Stimulated activated CD4-positive, alpha-beta T cell treated with anti-CD3 and anti-CD28 coated beads, Interleukin-15, amount 100 ng/mL, for 24 hours (primary cell): Measurements from ENCODE around the gene ST6GALNAC6.

Source experiments
- DNase-seq: peaks from one replicate; pipeline ENCODE4 v3.0.0-alpha.2; 2020

Gene ST6GALNAC6

DNA sequence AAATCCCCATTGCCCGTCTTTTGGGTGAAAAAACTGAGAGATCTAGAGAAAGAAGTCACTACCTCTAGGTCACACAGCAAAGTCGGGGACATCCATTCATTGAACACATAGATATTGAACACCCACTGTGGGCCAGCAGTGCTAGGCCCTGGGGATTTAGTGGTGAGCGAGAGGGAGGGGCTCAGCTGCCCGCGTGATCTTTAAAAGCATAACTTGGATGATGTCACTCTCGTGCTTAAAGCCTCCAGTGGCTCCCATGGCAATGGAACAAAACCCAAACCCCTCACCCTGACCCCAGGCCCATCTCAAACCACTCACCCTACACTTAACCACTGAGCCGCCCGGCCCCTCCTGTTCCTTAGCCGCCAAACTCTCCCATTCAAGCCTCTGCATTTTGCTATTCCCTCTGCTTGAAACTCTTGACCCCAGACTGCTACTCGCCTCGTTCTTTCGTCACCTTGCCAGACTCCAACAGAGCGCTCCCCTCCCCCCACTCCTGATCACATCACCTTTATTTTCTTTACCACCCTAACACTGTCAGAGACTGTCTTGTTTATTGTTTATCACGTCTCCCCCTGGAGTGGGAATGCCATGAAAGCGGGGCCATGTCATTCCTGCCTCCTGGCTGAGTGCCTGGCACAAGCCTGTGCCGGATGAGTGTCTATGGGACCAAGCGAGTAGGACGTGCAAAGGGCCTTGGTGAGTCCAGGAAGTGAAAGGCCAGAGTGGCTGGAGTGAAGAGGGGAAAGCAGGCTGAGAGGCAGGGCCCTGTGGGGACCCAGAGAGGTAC is 31.9 kb upstream of the ST6GALNAC6 start:
- DNase-seq: peak; percentile 51

DNA sequence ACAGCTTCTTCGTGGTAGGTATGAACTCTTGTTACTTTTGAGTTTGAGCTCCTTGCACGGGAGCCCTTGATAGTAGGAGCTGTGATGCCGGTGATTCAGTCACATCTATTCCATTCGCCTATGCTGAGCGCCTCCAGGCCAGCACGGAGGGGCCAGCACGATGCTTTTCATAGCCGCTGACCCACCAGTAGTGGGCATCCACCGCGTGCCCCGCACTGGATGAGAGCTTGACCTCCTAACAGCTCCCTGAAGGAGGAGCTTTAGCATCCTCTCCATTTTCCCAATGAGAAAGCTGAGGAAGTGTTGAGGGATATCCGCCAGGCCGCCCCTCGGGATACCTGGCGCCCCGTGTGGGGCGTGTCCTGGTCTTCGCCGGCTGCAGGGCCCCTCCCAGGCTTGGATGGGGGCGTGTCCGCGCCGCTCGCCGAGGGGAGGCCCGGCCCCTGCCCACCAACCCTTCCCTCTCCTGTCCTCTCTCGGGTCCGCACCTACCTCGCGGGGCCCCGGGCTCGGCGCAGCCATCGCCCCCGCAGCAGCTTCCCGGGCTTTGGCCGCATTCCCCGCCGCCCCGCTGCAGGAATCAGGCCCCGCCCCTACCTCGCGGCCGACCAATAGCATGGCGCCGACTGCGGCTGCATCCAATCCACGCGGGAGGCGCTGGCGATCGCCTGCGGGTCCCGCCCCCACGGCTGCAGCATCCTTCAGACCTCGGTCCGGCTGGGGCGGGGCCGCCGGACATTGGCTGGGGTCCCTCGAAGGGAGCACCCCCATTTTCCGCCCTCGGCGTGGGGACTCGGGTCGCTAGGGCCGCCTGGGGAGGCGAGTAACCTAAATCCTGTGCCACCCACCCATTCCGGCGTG is 31.1 kb upstream of the ST6GALNAC6 start, which contains the start of gene PIP5KL1:
Gene PIP5KL1, minus strand, starts transcription at position 547 of the 861 bp plus-strand sequence. Its CDS starts 25 bp downstream, at position 522.
- peak; percentile 84 for DNase-seq

DNA sequence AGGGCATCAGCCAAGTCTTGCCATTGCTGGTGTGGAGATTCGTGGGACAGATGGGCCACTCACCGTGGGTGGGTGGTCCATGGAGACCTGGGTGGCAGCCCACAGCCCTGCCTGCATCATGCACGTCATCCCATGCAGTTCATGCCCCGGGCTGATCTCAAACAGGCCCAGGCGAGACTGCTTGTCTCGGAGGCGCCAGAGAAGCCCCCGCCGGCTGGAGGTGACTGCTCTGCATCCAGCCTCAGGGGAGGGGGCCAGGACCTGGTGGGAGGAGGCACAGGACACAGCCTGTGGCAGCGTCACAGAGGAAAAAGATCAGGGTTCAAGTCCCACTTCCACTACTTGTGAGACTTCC is 30.2 kb upstream of the ST6GALNAC6 start:
- no peak for DNase-seq

DNA sequence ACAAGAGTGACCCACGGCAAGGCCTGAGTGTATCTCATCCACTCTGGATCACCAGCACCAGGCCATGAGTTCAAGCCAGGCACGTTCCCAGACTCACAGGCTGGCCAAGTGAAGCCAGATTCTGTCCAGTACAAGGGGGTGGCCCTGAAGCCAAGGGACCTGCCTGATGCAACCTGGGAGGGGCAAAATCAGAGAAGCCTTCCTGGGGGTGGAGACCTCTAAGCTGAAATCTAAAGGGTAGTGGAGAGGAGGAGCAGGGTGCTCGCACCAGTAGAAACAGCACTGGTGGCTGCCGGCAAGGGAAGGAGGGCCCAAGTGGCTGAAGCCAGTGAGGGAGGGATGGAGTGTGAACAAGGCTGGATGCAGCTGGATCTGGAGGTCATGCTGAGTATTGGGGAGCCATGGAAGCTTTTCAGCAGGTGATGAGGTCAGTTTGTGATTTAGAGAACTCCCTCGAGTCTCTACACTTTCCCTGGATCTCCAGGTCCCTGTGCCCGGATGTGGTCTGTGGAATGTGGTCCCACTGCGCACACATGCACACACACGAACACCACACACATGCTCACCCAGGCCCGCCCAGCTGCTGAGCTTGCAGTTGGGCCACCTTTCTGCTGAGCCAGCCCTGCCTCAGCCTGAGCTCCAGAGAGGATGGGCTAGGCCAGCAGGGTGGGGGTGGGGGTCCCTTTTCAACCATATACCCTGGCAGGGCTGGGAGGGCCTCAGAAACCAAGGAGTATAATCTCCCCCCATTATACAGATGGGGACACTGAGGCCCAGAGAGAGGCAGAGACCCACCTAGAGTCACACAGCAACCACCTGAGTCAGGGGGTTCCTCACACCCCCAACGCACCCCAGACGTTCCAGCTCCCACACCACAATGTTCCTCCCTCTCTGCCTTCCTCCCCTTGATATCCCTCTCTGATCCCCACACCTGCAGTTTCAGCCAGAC is 29.5 kb upstream of the ST6GALNAC6 start:
- no peak for DNase-seq

DNA sequence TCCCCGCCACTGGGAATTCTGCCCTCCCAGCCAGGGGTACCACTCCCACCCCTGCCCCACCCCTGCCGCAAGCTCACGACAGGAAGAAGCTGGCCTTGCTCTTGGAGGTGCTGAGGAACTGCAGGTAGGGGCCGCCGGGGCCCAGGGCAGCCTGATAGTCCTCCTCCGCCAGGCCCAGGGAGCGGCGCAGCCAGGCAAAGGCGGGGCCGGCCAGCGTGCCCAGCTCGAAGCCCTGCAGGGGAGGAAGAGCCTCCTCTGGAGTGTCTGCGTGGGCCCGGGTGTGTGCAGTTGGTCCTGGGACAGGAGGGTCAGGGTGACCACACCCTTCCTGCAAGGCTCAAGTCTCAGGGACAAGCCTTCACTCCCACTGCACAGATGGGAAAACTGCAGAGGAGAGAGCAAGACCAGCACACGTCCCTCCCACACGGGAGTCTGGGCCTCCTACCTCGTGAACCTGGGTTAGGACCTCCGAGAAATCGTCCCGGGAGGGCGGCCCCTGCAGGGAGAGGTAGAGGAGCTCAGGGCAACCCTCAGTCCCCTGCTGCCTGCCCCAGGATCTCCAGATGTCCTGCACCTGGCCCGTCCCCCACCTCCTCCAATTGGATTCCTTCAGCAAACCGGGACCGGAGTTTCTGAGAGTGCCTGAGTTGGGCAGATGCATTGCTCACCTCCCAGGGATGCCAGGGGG is 28.7 kb upstream of the ST6GALNAC6 start:
- DNase-seq: no peak

DNA sequence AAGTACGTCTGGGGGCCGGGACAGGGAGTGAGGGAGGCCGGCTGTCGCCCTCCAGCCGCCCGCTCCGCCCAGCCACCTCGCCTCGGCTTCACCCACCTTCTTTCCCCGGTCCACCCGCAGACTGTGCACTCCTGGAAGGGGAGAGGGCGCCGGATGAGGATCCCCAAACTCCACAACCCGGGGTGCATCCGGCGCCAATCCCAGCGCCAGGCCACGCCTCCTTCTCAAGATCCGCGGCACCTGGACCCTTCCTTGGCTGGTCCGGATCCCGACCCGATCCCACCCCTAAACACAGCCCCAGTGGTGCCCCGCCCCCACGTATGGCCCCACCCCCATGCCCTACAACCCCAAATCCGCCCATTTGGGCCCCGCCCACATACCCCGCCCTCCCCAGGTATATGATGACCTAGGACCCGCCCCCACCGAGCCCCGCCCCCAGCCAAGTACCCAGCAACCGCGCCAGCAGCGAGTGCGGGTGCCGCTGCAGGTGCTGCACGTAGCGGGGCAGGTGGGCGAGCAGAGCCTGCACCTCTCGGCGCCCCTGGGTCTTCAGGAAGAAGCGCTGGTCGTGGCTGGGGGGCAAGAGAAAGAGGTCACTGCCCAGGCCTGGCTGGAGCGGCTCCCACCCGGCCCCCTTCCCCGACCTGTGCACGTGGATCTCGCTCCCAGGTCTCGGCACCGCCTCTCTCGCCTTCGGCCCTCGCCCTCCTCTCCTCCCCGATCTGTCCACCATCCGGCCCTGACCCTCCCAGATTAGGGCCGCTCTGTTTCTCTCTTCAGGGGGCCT is 28.0 kb upstream of the ST6GALNAC6 start:
- DNase-seq: peak; percentile 82

DNA sequence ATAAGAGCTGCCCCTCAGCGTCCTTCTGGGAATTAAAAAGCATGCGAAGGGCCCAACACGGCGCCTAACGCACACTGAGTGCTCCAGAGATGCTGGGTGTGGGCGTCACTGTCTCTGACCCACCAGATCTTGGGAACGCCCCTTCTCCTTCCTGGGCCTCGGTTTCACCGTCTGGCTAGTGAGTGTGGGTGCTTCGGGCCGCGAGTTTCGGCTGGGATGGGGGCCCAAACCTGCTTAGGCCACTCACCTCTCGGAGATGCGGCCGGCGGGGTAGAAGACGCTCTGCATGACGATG is 27.4 kb upstream of the ST6GALNAC6 start:
- peak; percentile 39 for DNase-seq

DNA sequence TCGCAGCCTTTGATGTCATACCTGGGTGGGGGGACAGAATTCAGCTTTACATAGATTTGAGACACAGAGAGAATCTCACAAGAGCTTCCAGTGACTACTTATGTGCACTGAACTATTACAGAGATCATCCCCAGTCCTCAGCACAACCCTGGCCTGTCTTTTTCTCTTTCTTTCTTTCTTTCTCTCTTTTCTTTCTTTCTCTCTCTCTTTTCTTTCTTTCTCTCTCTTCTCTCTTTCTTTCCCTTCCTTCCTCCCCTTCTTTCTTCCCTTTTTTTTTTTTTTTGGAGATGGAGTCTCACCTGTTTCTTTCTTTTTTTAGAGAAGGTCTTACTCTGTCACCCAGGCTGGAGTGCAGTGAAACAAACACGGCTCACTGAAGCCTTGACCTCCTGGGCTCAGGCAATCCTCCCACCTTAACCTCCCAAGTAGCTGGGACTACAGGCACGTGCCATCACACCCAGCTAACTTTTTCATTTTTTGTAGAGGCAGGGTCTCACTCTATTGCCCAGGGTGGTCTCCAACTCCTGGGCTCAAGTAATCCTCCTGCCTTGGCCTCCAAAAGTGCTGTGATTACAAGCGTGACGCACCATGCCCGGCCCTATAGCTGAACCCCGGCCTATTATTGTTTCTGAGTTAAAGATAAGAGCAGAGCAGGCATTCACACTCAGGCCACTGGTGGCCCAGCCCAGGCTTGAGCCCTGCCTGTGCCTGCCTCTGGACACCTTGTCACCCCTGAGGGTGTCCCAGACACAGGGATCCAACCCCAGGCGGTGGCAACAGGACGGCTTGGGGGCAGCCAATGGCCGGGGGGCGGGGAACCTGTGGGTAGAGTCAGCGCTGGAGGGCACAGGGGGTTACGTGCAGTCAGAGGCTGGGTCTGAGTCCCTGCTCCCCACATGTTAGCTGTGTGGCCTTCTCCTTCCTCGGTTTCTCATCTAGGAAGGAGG is 26.8 kb upstream of the ST6GALNAC6 start:
- DNase-seq: no peak

DNA sequence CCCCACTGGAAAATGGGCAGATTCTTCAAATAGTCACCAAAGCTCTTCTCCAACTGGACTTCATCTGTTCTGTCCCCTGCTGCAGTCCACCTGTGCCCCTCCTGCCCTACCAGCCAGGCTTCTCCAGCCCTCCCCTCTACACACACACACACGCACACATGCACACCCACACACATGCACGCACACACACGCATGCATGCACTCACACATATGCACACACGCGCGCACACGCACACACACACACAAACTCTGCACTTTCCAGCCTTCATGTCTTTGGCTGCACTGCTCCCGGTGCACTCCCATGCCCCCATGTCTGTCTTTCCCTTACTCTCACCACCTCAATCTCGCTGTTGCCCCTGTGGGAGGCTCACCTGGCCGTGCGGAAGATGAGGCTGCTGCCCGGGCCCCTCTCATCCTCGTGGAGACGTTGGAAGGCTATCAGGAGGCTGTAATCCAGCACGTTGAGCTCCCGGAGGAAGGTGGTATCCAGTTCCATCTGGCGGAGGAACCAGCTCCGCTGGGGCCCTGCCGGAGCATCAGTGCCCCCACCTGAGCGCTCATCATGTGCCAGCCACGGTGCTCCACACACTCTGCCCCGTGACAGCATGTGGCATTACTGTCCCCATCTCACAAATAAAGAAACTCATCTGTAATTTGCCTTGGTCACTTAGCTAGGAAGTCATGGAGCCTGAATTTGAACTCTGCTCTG is 25.5 kb upstream of the ST6GALNAC6 start:
- no peak for DNase-seq

DNA sequence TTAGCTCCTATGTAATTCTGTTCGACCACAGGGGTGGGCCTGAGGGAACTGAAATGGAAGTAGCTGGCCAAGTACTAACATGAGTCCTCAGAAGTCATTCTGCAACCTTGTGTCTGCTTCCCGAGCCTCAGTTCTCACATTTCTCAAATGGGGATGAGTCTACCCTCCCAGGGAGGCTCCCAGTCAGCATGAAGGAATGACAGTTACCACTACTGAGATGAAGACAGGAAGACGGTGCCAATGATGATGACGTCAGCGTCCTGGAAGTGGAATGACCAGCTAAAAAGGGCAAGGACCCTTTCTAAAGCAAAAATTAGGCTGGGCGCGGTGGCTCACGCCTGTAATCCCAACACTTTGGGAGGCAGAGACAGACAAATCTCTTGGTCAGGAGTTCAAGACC is 24.4 kb upstream of the ST6GALNAC6 start:
- no peak for DNase-seq

DNA sequence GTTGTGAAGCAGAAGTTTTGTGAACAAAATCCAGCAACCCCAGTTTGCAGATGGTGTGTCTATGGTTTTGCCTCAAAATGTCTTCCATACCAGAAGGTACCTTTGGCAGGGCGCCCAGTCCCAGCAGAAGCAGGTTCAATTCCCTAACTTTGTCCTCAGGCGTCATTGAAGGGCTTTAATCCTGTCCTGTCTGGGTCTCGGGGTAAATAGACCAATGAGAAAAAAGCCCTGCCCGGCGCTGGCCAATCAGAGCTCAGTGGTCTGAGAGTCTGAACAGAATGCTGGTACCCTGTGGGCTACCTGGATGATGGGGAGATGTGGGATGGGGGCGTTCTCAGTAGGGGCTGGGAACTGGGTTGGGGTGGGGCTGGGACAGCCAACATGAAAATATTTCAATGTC is 23.6 kb upstream of the ST6GALNAC6 start:
- DNase-seq: no peak

DNA sequence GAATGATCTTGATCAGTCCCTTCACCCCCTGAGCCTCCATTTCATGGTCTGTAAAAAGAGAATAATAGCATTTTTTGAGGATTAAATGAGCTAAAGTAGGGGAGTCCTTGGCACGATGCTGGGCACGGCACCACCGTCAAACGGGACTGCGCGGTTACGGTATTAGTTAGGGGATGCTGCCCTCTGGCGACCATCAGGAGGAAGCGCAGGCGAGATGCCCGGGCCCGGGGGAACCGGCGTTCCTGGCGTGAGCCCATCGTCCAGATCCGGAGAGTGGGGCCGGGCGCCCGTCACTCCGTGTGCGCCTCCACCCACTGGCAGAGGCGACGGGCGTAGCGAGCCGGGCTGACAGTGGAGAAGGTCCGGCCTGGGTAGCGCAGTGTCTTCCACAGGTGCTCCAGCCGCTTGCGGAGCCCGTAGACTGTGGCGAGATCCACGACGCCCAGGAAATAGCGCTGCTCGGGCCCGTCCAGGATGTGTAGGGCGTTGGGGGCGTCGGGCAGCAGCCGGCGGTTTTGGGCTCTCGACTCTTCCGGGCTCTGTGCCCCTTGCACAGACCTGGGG is 22.2 kb upstream of the ST6GALNAC6 start:
- DNase-seq: peak; percentile 83

DNA sequence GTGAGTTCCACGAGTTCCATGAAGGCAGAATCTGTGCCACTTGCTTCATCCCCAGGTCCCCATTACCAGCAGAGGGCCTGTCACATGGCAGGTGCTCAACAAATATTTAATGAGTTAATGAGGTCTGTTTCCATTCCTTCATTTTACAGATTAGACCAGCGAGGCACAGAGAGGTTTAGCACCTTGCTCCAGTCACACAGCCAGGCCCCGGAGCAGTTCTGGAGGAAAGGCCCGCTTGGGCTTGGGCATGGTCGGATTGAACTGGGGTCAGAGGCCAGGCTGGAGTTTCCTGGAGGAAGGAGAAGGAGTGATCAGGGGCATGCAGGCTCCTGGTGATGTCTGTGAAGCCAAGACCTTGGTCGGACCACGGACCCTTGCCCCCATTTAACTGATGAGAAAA is 21.4 kb upstream of the ST6GALNAC6 start:
- DNase-seq: no peak

DNA sequence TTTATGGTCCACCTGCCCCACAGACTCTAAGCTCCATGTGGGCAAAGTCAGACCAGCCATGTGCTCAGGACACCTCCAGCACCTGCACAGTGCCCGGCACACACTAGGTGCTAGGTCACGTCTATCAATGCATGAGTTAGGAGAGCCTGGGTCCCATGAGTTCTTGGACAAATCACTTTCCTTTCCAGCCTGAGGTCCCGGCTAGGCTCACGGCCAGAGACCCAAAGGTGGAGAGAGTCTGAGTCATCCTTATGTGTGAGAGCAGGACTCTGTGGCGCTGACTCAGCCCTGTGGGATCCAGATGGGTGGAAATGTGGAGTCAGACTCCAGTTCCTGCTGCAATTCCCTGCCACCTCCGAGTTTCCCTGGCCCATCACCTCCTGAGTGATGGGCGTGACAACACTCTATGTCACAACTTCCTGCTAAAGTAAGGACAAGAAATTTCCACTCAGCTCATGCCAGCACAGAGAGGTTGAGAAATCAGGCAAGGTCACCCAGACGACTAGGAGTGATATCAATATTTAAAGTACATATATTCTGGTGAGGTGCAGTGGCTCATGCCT is 19.9 kb upstream of the ST6GALNAC6 start:
- DNase-seq: peak; percentile 65

DNA sequence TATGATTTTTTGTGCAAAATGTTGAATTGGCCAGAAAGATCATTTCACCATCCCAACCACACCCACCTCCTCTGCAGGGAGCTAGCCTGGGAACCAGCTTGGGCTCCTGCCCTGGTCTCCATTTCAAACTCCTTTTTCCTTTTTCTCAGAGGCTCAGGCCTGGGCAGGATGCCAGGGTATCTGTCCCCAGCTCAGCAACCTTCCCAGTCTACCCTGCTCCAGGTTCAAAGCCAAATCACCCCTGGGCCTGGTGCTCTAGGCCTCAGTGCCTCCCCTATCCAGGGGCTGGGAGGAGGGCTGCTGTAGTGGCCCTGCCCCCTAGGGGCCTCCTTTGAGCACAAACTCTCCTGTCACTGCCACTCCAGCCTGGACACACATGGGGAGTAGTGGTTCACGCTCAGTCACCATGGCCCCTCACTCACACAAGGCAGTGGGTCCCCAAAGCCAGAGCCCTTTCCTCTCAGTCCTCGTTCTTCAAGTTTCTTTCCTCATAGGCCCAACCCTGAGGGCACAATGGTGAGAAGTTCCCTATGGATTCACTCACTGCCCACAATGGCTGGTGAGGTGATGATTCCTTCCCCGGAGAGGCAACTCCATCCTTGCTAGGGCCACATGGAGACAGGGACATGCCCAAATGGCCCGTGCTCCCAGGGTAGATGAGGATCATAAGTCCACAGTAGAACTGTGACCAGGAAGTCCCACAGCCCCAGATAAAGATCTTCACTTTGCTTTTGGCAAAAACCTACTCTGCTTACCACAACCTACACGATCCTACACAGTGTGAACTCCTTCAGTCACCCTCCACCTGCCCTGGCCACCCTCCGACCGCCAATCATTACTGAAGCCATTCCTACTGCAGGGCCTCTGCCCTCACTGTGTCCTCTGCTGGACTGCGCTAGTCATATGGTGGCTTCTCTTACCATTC is 19.0 kb upstream of the ST6GALNAC6 start:
- DNase-seq: no peak

DNA sequence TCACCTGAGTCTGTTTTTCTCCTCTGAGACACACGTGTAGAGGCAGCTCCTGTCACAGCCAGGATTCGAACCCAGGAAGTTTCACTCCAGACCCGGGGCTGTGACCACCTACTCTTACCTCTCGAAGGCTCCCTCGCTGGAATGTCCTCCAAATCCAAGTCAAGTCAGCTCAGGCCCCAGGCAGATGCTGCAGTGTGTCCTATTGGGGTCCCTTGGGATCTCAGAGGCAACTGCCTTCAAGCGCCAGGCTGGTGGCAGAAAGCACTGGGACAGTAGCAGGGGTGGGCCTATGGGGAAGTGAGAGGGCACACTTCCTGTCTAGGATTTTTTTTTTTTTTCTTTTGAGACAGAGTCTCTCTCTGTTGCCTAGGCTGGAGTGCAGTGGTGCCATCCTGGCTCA is 18.2 kb upstream of the ST6GALNAC6 start:
- no peak for DNase-seq

DNA sequence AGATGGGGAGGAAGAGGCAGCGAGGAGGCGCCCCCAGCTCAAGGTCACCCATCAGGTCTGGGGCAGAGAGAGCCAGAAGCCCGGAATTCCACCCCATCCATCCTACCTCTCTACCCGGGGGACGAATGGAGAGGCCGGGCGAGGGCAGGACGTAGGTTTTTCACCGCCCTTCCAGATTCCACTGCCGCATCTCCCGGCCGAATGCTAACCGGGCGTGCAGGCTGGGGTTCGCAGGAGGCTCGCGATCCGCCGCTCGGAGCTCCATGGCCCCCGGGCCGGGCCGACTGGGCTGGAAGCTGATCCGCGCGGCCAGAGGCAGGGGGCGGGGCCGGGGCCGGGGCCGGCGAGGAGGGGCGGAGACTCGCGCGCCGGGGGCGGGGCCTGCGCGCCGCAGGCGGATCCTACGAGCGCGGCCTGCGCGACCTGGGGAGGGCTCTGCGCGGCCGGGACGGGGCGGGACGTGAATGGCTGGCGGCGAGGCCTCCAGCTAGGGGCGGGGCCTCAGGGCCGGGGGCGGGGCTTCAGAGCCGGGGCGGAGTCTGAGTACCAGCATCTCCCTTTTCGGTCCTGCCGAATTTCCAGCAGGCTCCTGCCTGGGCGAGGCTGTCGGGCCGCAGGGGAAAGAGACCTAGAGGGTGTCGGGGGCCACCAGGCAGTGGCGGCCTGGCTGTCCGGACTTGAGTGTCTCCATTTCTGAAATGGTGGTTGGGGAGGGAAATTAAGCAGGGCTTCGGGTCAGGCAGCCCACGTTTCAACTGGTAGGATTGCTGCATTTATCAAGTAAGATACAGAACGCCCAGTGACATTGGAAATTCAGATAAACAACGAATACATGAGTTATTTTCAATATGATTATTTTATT is 17.5 kb upstream of the ST6GALNAC6 start, which contains the start of gene ST6GALNAC4:
Gene ST6GALNAC4, minus strand, starts transcription at position 322 of the 862 bp plus-strand sequence. CDS start 622 bp downstream, outside the sequence.
- DNase-seq: peak; percentile 96
